ENCODE results near the gene SLC44A4. TPM values are rescaled to one million over a fixed set of nuclear protein-coding genes. Genes with fewer than 3 reads are reported as not detected.
"Not testable (repeated sequence)": the region's sequence is repeated elsewhere in the genome, so short reads cannot be mapped to it uniquely, and the experiment has no call there.

Gene SLC44A4
- total and polyA plus RNA-seq, 2 donors: 0.42 to 1.7 TPM

GRCh38 chr6:31822036-31822821 is 56.6 kb downstream of the SLC44A4 start:
- peak in 4 of 9 donors; percentile 44 to 79 (median 70) for DNase-seq (ENCODE audit: low read depth in 6 of 9, low spot score in 9 of 9)
- peaks cover 0 to 9% of the 10 kb centered on the region in 2 donors for H3K9me3 ChIP-seq (ENCODE audit: control insufficient read depth in 2 of 2, insufficient read depth in 1 of 2, low read length in 1 of 2)
- peak overlapping the region; percentile 79 to 80 for H3K4me3 ChIP-seq (ENCODE audit: low read length in 2 of 2)
- peaks cover 15 to 41% of the 10 kb centered on the region in 2 donors for H3K4me1 ChIP-seq (ENCODE audit: control insufficient read depth in 2 of 2, insufficient read depth in 2 of 2, low read length in 2 of 2)
- peak overlapping the region; percentile 80 to 87 for H3K27ac ChIP-seq (ENCODE audit: low read depth in 1 of 2, low read length in 1 of 2)
- H3K27me3 ChIP-seq (ENCODE audit: control insufficient read depth in 2 of 2, insufficient read depth in 1 of 2, low read length in 1 of 2): peaks cover 0 to 21% of the 10 kb centered on the region in 2 donors
- 10% methylated on average over 24 of the region's 25 CpGs for WGBS
- no peaks in the 10 kb centered on the region for H3K36me3 ChIP-seq (ENCODE audit: control insufficient read depth in 2 of 2, insufficient read depth in 2 of 2, low read length in 1 of 2)

- no peaks in the 10 kb centered on the region for H3K36me3 ChIP-seq (ENCODE audit: control insufficient read depth in 2 of 2, insufficient read depth in 2 of 2, low read length in 1 of 2)
- WGBS: 14% methylated on average over 39 of the region's 39 CpGs
- H3K9me3 ChIP-seq (ENCODE audit: control insufficient read depth in 2 of 2, insufficient read depth in 1 of 2, low read length in 1 of 2): peaks cover 0 to 8% of the 10 kb centered on the region in 2 donors
- H3K4me3 ChIP-seq (ENCODE audit: low read length in 2 of 2): peak overlapping the region; percentile 79 to 80
- H3K27ac ChIP-seq (ENCODE audit: low read depth in 1 of 2, low read length in 1 of 2): peak overlapping the region; percentile 85 to 89
- DNase-seq (ENCODE audit: low read depth in 6 of 9, low spot score in 9 of 9): peak in 2 of 9 donors; percentile 52 to 53
- H3K4me1 ChIP-seq (ENCODE audit: control insufficient read depth in 2 of 2, insufficient read depth in 2 of 2, low read length in 2 of 2): peaks cover 11 to 33% of the 10 kb centered on the region in 2 donors
- H3K27me3 ChIP-seq (ENCODE audit: control insufficient read depth in 2 of 2, insufficient read depth in 1 of 2, low read length in 1 of 2): peaks cover 0 to 13% of the 10 kb centered on the region in 2 donors
Measured at GRCh38 chr6:31821301-31822035, 57.3 kb downstream of the SLC44A4 start.

GRCh38 chr6:31820399-31820798 is 58.4 kb downstream of the SLC44A4 start:
- H3K36me3 ChIP-seq (ENCODE audit: control insufficient read depth in 2 of 2, insufficient read depth in 2 of 2, low read length in 1 of 2); DNase-seq (ENCODE audit: low read depth in 6 of 9, low spot score in 9 of 9); H3K9me3 ChIP-seq (ENCODE audit: control insufficient read depth in 2 of 2, insufficient read depth in 1 of 2, low read length in 1 of 2); H3K4me3 ChIP-seq (ENCODE audit: low read length in 2 of 2); H3K27ac ChIP-seq (ENCODE audit: low read depth in 1 of 2, low read length in 1 of 2): not testable (repeated sequence)
- peaks cover 0 to 16% of the 10 kb centered on the region in 2 donors for H3K27me3 ChIP-seq (ENCODE audit: control insufficient read depth in 2 of 2, insufficient read depth in 1 of 2, low read length in 1 of 2)
- WGBS: 97% methylated on average over 10 of the region's 10 CpGs
- peaks cover 9 to 30% of the 10 kb centered on the region in 2 donors for H3K4me1 ChIP-seq (ENCODE audit: control insufficient read depth in 2 of 2, insufficient read depth in 2 of 2, low read length in 2 of 2)

DNA sequence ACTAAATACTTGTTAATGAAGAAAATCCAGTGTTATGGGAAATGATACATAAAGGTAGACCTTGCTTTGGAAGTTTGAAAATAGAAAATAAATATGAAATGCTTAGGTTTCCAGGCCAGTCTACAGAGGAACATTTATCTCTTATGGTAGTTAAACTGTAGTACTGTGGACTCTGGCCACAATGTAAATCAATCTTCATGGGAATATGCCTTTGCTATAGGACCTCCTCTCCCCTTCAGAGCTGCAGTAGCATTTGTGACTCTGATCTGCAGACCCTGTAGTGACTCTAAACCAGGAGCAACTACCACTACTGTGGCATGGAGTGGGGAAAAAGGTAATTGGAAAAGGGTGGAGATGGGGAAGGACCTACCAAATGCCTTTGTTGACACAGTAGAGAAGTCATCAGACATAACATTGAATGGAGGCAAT is 58.9 kb downstream of the SLC44A4 start:
- Histone ChIP-seq H3K36me3 (ENCODE audit: control insufficient read depth in 2 of 2, insufficient read depth in 2 of 2, low read length in 1 of 2) (no peaks in the 10 kb centered on the region), H3K9me3 (ENCODE audit: control insufficient read depth in 2 of 2, insufficient read depth in 1 of 2, low read length in 1 of 2) (peaks cover 0 to 8% of the 10 kb centered on the region in 2 donors), H3K27me3 (ENCODE audit: control insufficient read depth in 2 of 2, insufficient read depth in 1 of 2, low read length in 1 of 2) (peaks cover 0 to 21% of the 10 kb centered on the region in 2 donors), H3K4me3 (ENCODE audit: low read length in 2 of 2) (no peak overlapping the region), H3K4me1 (ENCODE audit: control insufficient read depth in 2 of 2, insufficient read depth in 2 of 2, low read length in 2 of 2) (peaks cover 9 to 34% of the 10 kb centered on the region in 2 donors), H3K27ac (ENCODE audit: low read depth in 1 of 2, low read length in 1 of 2) (no peak overlapping the region)
- DNase-seq (ENCODE audit: low read depth in 6 of 9, low spot score in 9 of 9): no peak

- Histone ChIP-seq H3K27me3 (ENCODE audit: control insufficient read depth in 2 of 2, insufficient read depth in 1 of 2, low read length in 1 of 2) (peaks cover 0 to 39% of the 10 kb centered on the region in 2 donors), H3K9me3 (ENCODE audit: control insufficient read depth in 2 of 2, insufficient read depth in 1 of 2, low read length in 1 of 2) (peaks cover 0 to 12% of the 10 kb centered on the region in 2 donors), H3K4me1 (ENCODE audit: control insufficient read depth in 2 of 2, insufficient read depth in 2 of 2, low read length in 2 of 2) (peaks cover 15 to 49% of the 10 kb centered on the region in 2 donors), H3K4me3 (ENCODE audit: low read length in 2 of 2) (peak overlapping the region; percentile 4 to 42), H3K27ac (ENCODE audit: low read depth in 1 of 2, low read length in 1 of 2) (peak overlapping the region; percentile 43 to 50)
- not testable (repeated sequence) for DNase-seq (ENCODE audit: low read depth in 6 of 9, low spot score in 9 of 9); H3K36me3 ChIP-seq (ENCODE audit: control insufficient read depth in 2 of 2, insufficient read depth in 2 of 2, low read length in 1 of 2)
- 75% methylated on average over 8 of the region's 8 CpGs for WGBS
Measured at GRCh38 chr6:31817929-31818511, 60.8 kb downstream of the SLC44A4 start.

- Histone ChIP-seq H3K27ac (ENCODE audit: low read depth in 1 of 2, low read length in 1 of 2) (peak overlapping the region; percentile 50 to 91), H3K9me3 (ENCODE audit: control insufficient read depth in 2 of 2, insufficient read depth in 1 of 2, low read length in 1 of 2) (peaks cover 0 to 12% of the 10 kb centered on the region in 2 donors), H3K4me1 (ENCODE audit: control insufficient read depth in 2 of 2, insufficient read depth in 2 of 2, low read length in 2 of 2) (peaks cover 12 to 45% of the 10 kb centered on the region in 2 donors), H3K4me3 (ENCODE audit: low read length in 2 of 2) (peak overlapping the region in 1 of 2 donors; percentile 42), H3K27me3 (ENCODE audit: control insufficient read depth in 2 of 2, insufficient read depth in 1 of 2, low read length in 1 of 2) (peaks cover 0 to 39% of the 10 kb centered on the region in 2 donors)
- not testable (repeated sequence) for H3K36me3 ChIP-seq (ENCODE audit: control insufficient read depth in 2 of 2, insufficient read depth in 2 of 2, low read length in 1 of 2)
- WGBS: 33% methylated on average over 15 of the region's 37 CpGs
- DNase-seq (ENCODE audit: low read depth in 6 of 9, low spot score in 9 of 9): peak in 1 of 9 donors; percentile 57
Measured at GRCh38 chr6:31817133-31817928, 61.5 kb downstream of the SLC44A4 start.

GRCh38 chr6:31815025-31815838 is 63.6 kb downstream of the SLC44A4 start, which contains the start of the genes HSPA1A and HSPA1L:
Gene HSPA1A, plus strand, starts transcription at chr6:31815543. Its CDS starts 214 bp downstream, at chr6:31815757.
Gene HSPA1L, minus strand, starts transcription at chr6:31815283. Its CDS starts 3,311 bp downstream, at chr6:31811972.
- H3K4me1 ChIP-seq (ENCODE audit: control insufficient read depth in 2 of 2, insufficient read depth in 2 of 2, low read length in 2 of 2): peaks cover 6 to 34% of the 10 kb centered on the region in 2 donors
- under 1% methylated on average over 56 of the region's 56 CpGs for WGBS
- peak within 1 kb of the TSS; percentile 45 to 64 for H3K4me3 ChIP-seq (ENCODE audit: low read length in 2 of 2)
- H3K36me3 ChIP-seq (ENCODE audit: control insufficient read depth in 2 of 2, insufficient read depth in 2 of 2, low read length in 1 of 2): peaks cover 0 to 4% of the 10 kb centered on the region in 2 donors
- H3K27ac ChIP-seq (ENCODE audit: low read depth in 1 of 2, low read length in 1 of 2): peak within 1 kb of the TSS; percentile 82 to 91
- H3K9me3 ChIP-seq (ENCODE audit: control insufficient read depth in 2 of 2, insufficient read depth in 1 of 2, low read length in 1 of 2): peaks cover 0 to 4% of the 10 kb centered on the region in 2 donors
- H3K27me3 ChIP-seq (ENCODE audit: control insufficient read depth in 2 of 2, insufficient read depth in 1 of 2, low read length in 1 of 2): peaks cover 0 to 29% of the 10 kb centered on the region in 2 donors
- peak in 3 of 9 donors; percentile 42 to 74 (median 60) for DNase-seq (ENCODE audit: low read depth in 6 of 9, low spot score in 9 of 9)
